Left lobe of liver (tissue), 2 donors: Measurements from ENCODE around the gene PAAF1. TPM values are rescaled to one million over a fixed set of nuclear protein-coding genes. Genes with fewer than 3 reads are reported as not detected.

ENCODE experiments used
- ATAC-seq: fragments of 200-7000 bp; cut with Tn5 transposase; one replicate; pipeline ENCODE4 v1.9.1; 2020; ENCODE audit warnings: mild to moderate bottlenecking, moderate library complexity
- DNase-seq: peaks from one replicate; pipeline ENCODE4 v3.0.0-alpha.2; 2020; ENCODE audit warnings: low spot score
- total RNA-seq: library from RNA; stranded (reverse); gene quantifications from one replicate; pipeline ENCODE4 v1.2.1, GENCODE V29; 2021
- donor health status: DM: no; HTN: no; CAD: no; lungs with moderate emphysema.
- donor health status: DM: no; HTN: yes; CAD: no.

PAAF1 gene
- total RNA-seq, 1 donor from 2014 or later: 9.9 TPM

GRCh38 chr11:73969991-73970800 lies 93.4 kb downstream of the PAAF1 start:
- ATAC-seq: no peak
- no peak for DNase-seq

- DNase-seq (no peak), ATAC-seq (no peak)
These were observed 94.4 kb downstream of the PAAF1 start for GRCh38 chr11:73971175-73971719.

GRCh38 chr11:73972187-73972586 lies 95.4 kb downstream of the PAAF1 start:
- ATAC-seq (no peak), DNase-seq (no peak)

- no peak for DNase-seq
- no peak for ATAC-seq
These were observed 96.0 kb downstream of the PAAF1 start for GRCh38 chr11:73972620-73973449.

- no peak for DNase-seq
- no peak for ATAC-seq
These were observed 98.0 kb downstream of the PAAF1 start for GRCh38 chr11:73974604-73975478.

GRCh38 chr11:73975479-73975757 lies 98.6 kb downstream of the PAAF1 start:
- ATAC-seq: no peak
- no peak for DNase-seq

GRCh38 chr11:73976451-73977151 lies 99.8 kb downstream of the PAAF1 start:
- DNase-seq: no peak

GRCh38 chr11:73977856-73978519 lies 101.2 kb downstream of the PAAF1 start:
- ATAC-seq (no peak), DNase-seq (no peak)

More at GRCh38 chr11:73976451-73977151, 99.8 kb downstream of the PAAF1 start:
- ATAC-seq: no peak

GRCh38 chr11:73978576-73979086 lies 101.8 kb downstream of the PAAF1 start:
- ATAC-seq (no peak), DNase-seq (no peak)

- no peak for ATAC-seq
These were observed 103.5 kb downstream of the PAAF1 start for GRCh38 chr11:73980001-73980961.

More at GRCh38 chr11:73980001-73980961, 103.5 kb downstream of the PAAF1 start:
- no peak for DNase-seq

Other genes starting within 250 kb of the PAAF1 start
- 1.3 TPM for gene PLEKHB1, start 230.4 kb upstream of the PAAF1 start, total RNA-seq
- gene RAB6A, start 115.9 kb upstream of the PAAF1 start, total RNA-seq: 57.2 TPM
- 14.9 TPM for gene MRPL48, start 89.1 kb upstream of the PAAF1 start, total RNA-seq
- 47.9 TPM for gene COA4, start 153 bp upstream of the PAAF1 start, total RNA-seq
- gene DNAJB13, start 74.0 kb downstream of the PAAF1 start, total RNA-seq: not detected
- gene UCP2, start 105.8 kb downstream of the PAAF1 start, total RNA-seq: 6.1 TPM
- 0.58 TPM for gene UCP3, start 132.1 kb downstream of the PAAF1 start, total RNA-seq